ENCODE measurements around the gene USP33.
"Not testable (repeated sequence)": the region's sequence is repeated elsewhere in the genome, so short reads cannot be mapped to it uniquely, and the experiment has no call there.

USP33 gene

GRCh38 chr1:77776007-77776700, 16.5 kb upstream of the USP33 start:
- Histone ChIP-seq H3K9ac (ENCODE audit: low read length) (no peak overlapping the region), H3K9me3 (ENCODE audit: low read length) (no peaks in the 10 kb centered on the region), H3K4me3 (ENCODE audit: low read depth in 1 of 2, low read length in 2 of 2) (no peak overlapping the region), H3K4me1 (ENCODE audit: insufficient read depth, low read length) (peaks cover 3% of the 10 kb centered on the region), H3K27me3 (ENCODE audit: control insufficient read depth in 1 of 2, insufficient read depth in 2 of 2, low read length in 2 of 2) (no peaks in the 10 kb centered on the region), H3K27ac (ENCODE audit: low read depth, low read length) (no peak overlapping the region), H3K36me3 (ENCODE audit: insufficient read depth, low read length) (no peaks in the 10 kb centered on the region)

GRCh38 chr1:77768006-77768405, 8.4 kb upstream of the USP33 start:
- Histone ChIP-seq H3K9ac (ENCODE audit: low read length) (no peak overlapping the region), H3K27me3 (ENCODE audit: control insufficient read depth in 1 of 2, insufficient read depth in 2 of 2, low read length in 2 of 2) (no peaks in the 10 kb centered on the region), H3K36me3 (ENCODE audit: insufficient read depth, low read length) (no peaks in the 10 kb centered on the region), H3K27ac (ENCODE audit: low read depth, low read length) (no peak overlapping the region), H3K9me3 (ENCODE audit: low read length) (no peaks in the 10 kb centered on the region), H3K4me3 (ENCODE audit: low read depth in 1 of 2, low read length in 2 of 2) (no peak overlapping the region), H3K4me1 (ENCODE audit: insufficient read depth, low read length) (no peaks in the 10 kb centered on the region)

- Histone ChIP-seq H3K27me3 (ENCODE audit: control insufficient read depth in 1 of 2, insufficient read depth in 2 of 2, low read length in 2 of 2) (no peaks in the 10 kb centered on the region), H3K4me1 (ENCODE audit: insufficient read depth, low read length) (peaks cover 11% of the 10 kb centered on the region), H3K9me3 (ENCODE audit: low read length) (no peaks in the 10 kb centered on the region), H3K27ac (ENCODE audit: low read depth, low read length) (no peak overlapping the region), H3K9ac (ENCODE audit: low read length) (no peak overlapping the region), H3K36me3 (ENCODE audit: insufficient read depth, low read length) (no peaks in the 10 kb centered on the region), H3K4me3 (ENCODE audit: low read depth in 1 of 2, low read length in 2 of 2) (no peak overlapping the region)
Observed at GRCh38 chr1:77762072-77762476, 2.4 kb upstream of the USP33 start.

GRCh38 chr1:77757603-77758002, 2.0 kb downstream of the USP33 start:
- H3K27me3 ChIP-seq (ENCODE audit: control insufficient read depth in 1 of 2, insufficient read depth in 2 of 2, low read length in 2 of 2): no peaks in the 10 kb centered on the region
- H3K36me3 ChIP-seq (ENCODE audit: insufficient read depth, low read length): no peaks in the 10 kb centered on the region
- no peaks in the 10 kb centered on the region for H3K9me3 ChIP-seq (ENCODE audit: low read length)
- no peak overlapping the region for H3K27ac ChIP-seq (ENCODE audit: low read depth, low read length)
- no peak overlapping the region for H3K4me3 ChIP-seq (ENCODE audit: low read depth in 1 of 2, low read length in 2 of 2)
- H3K4me1 ChIP-seq (ENCODE audit: insufficient read depth, low read length): peaks cover 13% of the 10 kb centered on the region
- H3K9ac ChIP-seq (ENCODE audit: low read length): no peak overlapping the region

GRCh38 chr1:77757066-77757584, 2.5 kb downstream of the USP33 start:
- no peak overlapping the region for H3K9ac ChIP-seq (ENCODE audit: low read length)
- peaks cover 13% of the 10 kb centered on the region for H3K4me1 ChIP-seq (ENCODE audit: insufficient read depth, low read length)

GRCh38 chr1:77756052-77756754, 3.4 kb downstream of the USP33 start:
- Histone ChIP-seq H3K27me3 (ENCODE audit: control insufficient read depth in 1 of 2, insufficient read depth in 2 of 2, low read length in 2 of 2) (no peaks in the 10 kb centered on the region), H3K9me3 (ENCODE audit: low read length) (no peaks in the 10 kb centered on the region), H3K9ac (ENCODE audit: low read length) (no peak overlapping the region), H3K4me1 (ENCODE audit: insufficient read depth, low read length) (peaks cover 13% of the 10 kb centered on the region), H3K4me3 (ENCODE audit: low read depth in 1 of 2, low read length in 2 of 2) (no peak overlapping the region), H3K27ac (ENCODE audit: low read depth, low read length) (no peak overlapping the region), H3K36me3 (ENCODE audit: insufficient read depth, low read length) (no peaks in the 10 kb centered on the region)

More at GRCh38 chr1:77757066-77757584, 2.5 kb downstream of the USP33 start:
- H3K4me3 ChIP-seq (ENCODE audit: low read depth in 1 of 2, low read length in 2 of 2): no peak overlapping the region
- H3K27me3 ChIP-seq (ENCODE audit: control insufficient read depth in 1 of 2, insufficient read depth in 2 of 2, low read length in 2 of 2): no peaks in the 10 kb centered on the region
- H3K36me3 ChIP-seq (ENCODE audit: insufficient read depth, low read length): no peaks in the 10 kb centered on the region
- no peak overlapping the region for H3K27ac ChIP-seq (ENCODE audit: low read depth, low read length)
- H3K9me3 ChIP-seq (ENCODE audit: low read length): no peaks in the 10 kb centered on the region

GRCh38 chr1:77749489-77749888, 10.2 kb downstream of the USP33 start:
- H3K4me3 ChIP-seq (ENCODE audit: low read depth in 1 of 2, low read length in 2 of 2); H3K4me1 ChIP-seq (ENCODE audit: insufficient read depth, low read length): not testable (repeated sequence)

GRCh38 chr1:77744576-77744975, 15.1 kb downstream of the USP33 start:
- no peaks in the 10 kb centered on the region for H3K36me3 ChIP-seq (ENCODE audit: insufficient read depth, low read length)
- H3K9me3 ChIP-seq (ENCODE audit: low read length): no peaks in the 10 kb centered on the region
- H3K27ac ChIP-seq (ENCODE audit: low read depth, low read length): no peak overlapping the region
- H3K27me3 ChIP-seq (ENCODE audit: control insufficient read depth in 1 of 2, insufficient read depth in 2 of 2, low read length in 2 of 2): no peaks in the 10 kb centered on the region
- no peak overlapping the region for H3K9ac ChIP-seq (ENCODE audit: low read length)
- no peaks in the 10 kb centered on the region for H3K4me1 ChIP-seq (ENCODE audit: insufficient read depth, low read length)
- H3K4me3 ChIP-seq (ENCODE audit: low read depth in 1 of 2, low read length in 2 of 2): no peak overlapping the region

More at GRCh38 chr1:77749489-77749888, 10.2 kb downstream of the USP33 start:
- H3K36me3 ChIP-seq (ENCODE audit: insufficient read depth, low read length); H3K9ac ChIP-seq (ENCODE audit: low read length); H3K27me3 ChIP-seq (ENCODE audit: control insufficient read depth in 1 of 2, insufficient read depth in 2 of 2, low read length in 2 of 2); H3K27ac ChIP-seq (ENCODE audit: low read depth, low read length); H3K9me3 ChIP-seq (ENCODE audit: low read length): not testable (repeated sequence)

- Histone ChIP-seq H3K27me3 (ENCODE audit: control insufficient read depth in 1 of 2, insufficient read depth in 2 of 2, low read length in 2 of 2) (no peaks in the 10 kb centered on the region), H3K4me1 (ENCODE audit: insufficient read depth, low read length) (no peaks in the 10 kb centered on the region), H3K4me3 (ENCODE audit: low read depth in 1 of 2, low read length in 2 of 2) (no peak overlapping the region), H3K27ac (ENCODE audit: low read depth, low read length) (no peak overlapping the region), H3K36me3 (ENCODE audit: insufficient read depth, low read length) (no peaks in the 10 kb centered on the region), H3K9me3 (ENCODE audit: low read length) (no peaks in the 10 kb centered on the region), H3K9ac (ENCODE audit: low read length) (no peak overlapping the region)
Observed at GRCh38 chr1:77742011-77742555, 17.6 kb downstream of the USP33 start.

- Histone ChIP-seq H3K36me3 (ENCODE audit: insufficient read depth, low read length) (no peaks in the 10 kb centered on the region), H3K4me3 (ENCODE audit: low read depth in 1 of 2, low read length in 2 of 2) (no peak overlapping the region), H3K9me3 (ENCODE audit: low read length) (no peaks in the 10 kb centered on the region), H3K4me1 (ENCODE audit: insufficient read depth, low read length) (no peaks in the 10 kb centered on the region), H3K27ac (ENCODE audit: low read depth, low read length) (no peak overlapping the region), H3K9ac (ENCODE audit: low read length) (no peak overlapping the region), H3K27me3 (ENCODE audit: control insufficient read depth in 1 of 2, insufficient read depth in 2 of 2, low read length in 2 of 2) (no peaks in the 10 kb centered on the region)
Observed at GRCh38 chr1:77741316-77741715, 18.3 kb downstream of the USP33 start.

GRCh38 chr1:77739235-77739634, 20.4 kb downstream of the USP33 start:
- Histone ChIP-seq H3K4me3 (ENCODE audit: low read depth in 1 of 2, low read length in 2 of 2) (no peak overlapping the region), H3K27ac (ENCODE audit: low read depth, low read length) (no peak overlapping the region), H3K9me3 (ENCODE audit: low read length) (no peaks in the 10 kb centered on the region), H3K27me3 (ENCODE audit: control insufficient read depth in 1 of 2, insufficient read depth in 2 of 2, low read length in 2 of 2) (no peaks in the 10 kb centered on the region), H3K4me1 (ENCODE audit: insufficient read depth, low read length) (no peaks in the 10 kb centered on the region), H3K9ac (ENCODE audit: low read length) (no peak overlapping the region), H3K36me3 (ENCODE audit: insufficient read depth, low read length) (no peaks in the 10 kb centered on the region)

All from muscle layer of colon (tissue), 2 donors.